HepG2 (cell line): ENCODE results near the gene RNF13. TPM values are rescaled to one million over a fixed set of nuclear protein-coding genes. Genes with fewer than 3 reads are reported as not detected.

Experiments
- ATAC-seq: fragments of 200-7000 bp; cut with Tn5 transposase; 3 replicates; pipeline ENCODE4 v1.9.1; 2020; ENCODE audit warnings: mild to moderate bottlenecking, moderate library complexity
- BruUV-seq: library from RNA; stranded (reverse); fragments of 400-500 nt; replicated peaks from 2 replicates; lab custom pipeline; 2021; lab: Mats Ljungman, UMichigan
- CTCF ChIA-PET: fragments of 300-600 bp; formaldehyde crosslinking; extraction: SDS; loops from one replicate; lab custom pipeline; 2021; ENCODE audit warnings: low total read pairs, inconsistent platforms, low intra/inter-chr PET ratio; lab: Yijun Ruan, JAX
- POLR2A ChIA-PET: fragments of 350-600 bp; sonication (Branson Sonifier 250); formaldehyde crosslinking; loops from one replicate; lab custom pipeline; 2020; ENCODE audit warnings: antibody characterized with exemption, inconsistent platforms; lab: Yijun Ruan, JAX
- DNase-seq: peaks from one replicate; pipeline ENCODE4 v3.0.0-alpha.2; 2015; ENCODE audit warnings: low spot score
- FAIRE-seq: peaks from 3 replicates; lab custom pipeline; 2011; peaks lifted over from hg19 to GRCh38; lab: Jason Lieb, UNC
- H2AFZ ChIP-seq: one replicate; pipeline ENCODE4 v1.6.1; 2011; ENCODE audit warnings: low read length, inconsistent platforms
- H3K27ac ChIP-seq: fragments of 300-600 bp; 3 replicates; pipeline ENCODE4 v1.8.0; 2011; ENCODE audit warnings: mixed run types, mild to moderate bottlenecking, mixed read lengths, low read length, inconsistent platforms; ENCODE audit not compliant: insufficient read depth; ENCODE audit errors: extremely low read length
- H3K27me3 ChIP-seq, 2 experiments: fragments of 200-600 bp in 1 of 2; 2 replicates in 1 of 2; 3 replicates in 1 of 2; pipeline versions ENCODE4 v1.6.0 to v1.8.0; 2011; ENCODE audit warnings: low read length in 2 of 2, mild to moderate bottlenecking in 2 of 2, moderate library complexity in 2 of 2, inconsistent platforms in 1 of 2; ENCODE audit not compliant: insufficient read depth in 2 of 2, control insufficient read depth in 1 of 2
- H3K36me3 ChIP-seq, 2 experiments: fragments of 200-600 bp in 1 of 2; replicated peaks in 1 of 2; 2 replicates in 1 of 2; 3 replicates in 1 of 2; pipeline versions ENCODE4 v1.5.1 to v1.8.0; 2011; ENCODE audit warnings: low read length in 2 of 2, inconsistent platforms in 1 of 2; ENCODE audit not compliant: insufficient read depth in 2 of 2, control insufficient read depth in 1 of 2
- H3K4me1 ChIP-seq: 2 replicates; pipeline ENCODE4 v1.5.1; 2012; ENCODE audit warnings: low read length, inconsistent platforms; ENCODE audit not compliant: insufficient read depth
- H3K4me2 ChIP-seq: 2 replicates; pipeline ENCODE4 v1.6.0; 2011; ENCODE audit warnings: low read depth, low read length, inconsistent platforms
- H3K4me3 ChIP-seq, 3 experiments: fragments of 200-600 bp in 1 of 3; sonication (generic), shearing (Covaris generic) in 1 of 3; replicated peaks in 1 of 3; 2 replicates each; pipeline ENCODE4 v1.5.1; 2011 to 2016; ENCODE audit warnings: low read length in 3 of 3, inconsistent platforms in 2 of 3, low read depth in 2 of 3, mild to moderate bottlenecking in 2 of 3, control low read depth in 1 of 3, mixed read lengths in 1 of 3; ENCODE audit not compliant: insufficient read depth in 1 of 3
- H3K79me2 ChIP-seq: one replicate; pipeline ENCODE4 v1.6.1; 2011; ENCODE audit warnings: low read length, inconsistent platforms; ENCODE audit not compliant: insufficient read depth
- H3K9ac ChIP-seq: 2 replicates; pipeline ENCODE4 v1.6.0; 2011; ENCODE audit warnings: mild to moderate bottlenecking, low read depth, low read length, inconsistent platforms; ENCODE audit not compliant: insufficient read depth
- H3K9me3 ChIP-seq: 2 replicates; pipeline ENCODE4 v1.5.1; 2012; ENCODE audit warnings: mild to moderate bottlenecking, low read length
- H4K20me1 ChIP-seq: 2 replicates; pipeline ENCODE4 v1.6.0; 2011; ENCODE audit warnings: inconsistent platforms, mild to moderate bottlenecking, low read length, moderate library complexity; ENCODE audit not compliant: insufficient read depth
- JARID2 ChIP-seq: sonication (generic); formaldehyde crosslinking; IDR thresholded peaks from 2 replicates; pipeline ENCODE4 v1.8.1; 2023; ENCODE audit warnings: missing genetic modification reagents, inconsistent platforms; ENCODE audit not compliant: insufficient replicate concordance
- MXI1 ChIP-seq: IDR thresholded peaks from 3 replicates; pipeline ENCODE4 v1.6.1; 2012; ENCODE audit warnings: low read depth, low read length, inconsistent platforms, borderline replicate concordance
- NR2F1 ChIP-seq, 2 experiments: fragments of 450-650 bp in 1 of 2; formaldehyde crosslinking in 1 of 2; IDR thresholded peaks; 2 replicates each; pipeline versions ENCODE4 v1.5.0 to v1.6.1; 2016 to 2020; ENCODE audit warnings: mild to moderate bottlenecking in 1 of 2, missing compliant biosample characterization in 1 of 2, missing genetic modification reagents in 1 of 2, moderate library complexity in 1 of 2
- PTBP1 ChIP-seq: fragments of 200-400 bp; formaldehyde crosslinking; IDR thresholded peaks from 2 replicates; pipeline ENCODE4 v1.6.1; 2018; ENCODE audit warnings: low read length, low read depth; ENCODE audit not compliant: poor library complexity, severe bottlenecking
- SATB2 ChIP-seq: sonication (generic); formaldehyde crosslinking; IDR thresholded peaks from 2 replicates; pipeline ENCODE4 v1.5.0; 2020; ENCODE audit warnings: missing genetic modification reagents
- SRSF1 ChIP-seq: fragments of 200-400 bp; formaldehyde crosslinking; optimal IDR thresholded peaks from 2 replicates; pipeline ENCODE3; 2017; ENCODE audit warnings: mild to moderate bottlenecking, low read depth, low read length, moderate library complexity
- ZNF235 ChIP-seq: sonication (generic); formaldehyde crosslinking; IDR thresholded peaks from 2 replicates; pipeline ENCODE4 v1.8.1; 2023; ENCODE audit warnings: mild to moderate bottlenecking, missing genetic modification reagents, borderline replicate concordance
- ZNF33B ChIP-seq: sonication (generic); formaldehyde crosslinking; IDR thresholded peaks from 2 replicates; pipeline ENCODE4 v1.5.1; 2020; ENCODE audit warnings: mild to moderate bottlenecking, missing genetic modification reagents
- ZNF558 ChIP-seq: sonication (generic); formaldehyde crosslinking; IDR thresholded peaks from 2 replicates; pipeline ENCODE4 v1.9.0; 2022; ENCODE audit warnings: mild to moderate bottlenecking, missing genetic modification reagents, borderline replicate concordance
- ZNF644 ChIP-seq: IDR thresholded peaks from 2 replicates; pipeline ENCODE4 v1.6.1; 2016; ENCODE audit warnings: low read depth
- ZNF746 ChIP-seq: sonication (generic); formaldehyde crosslinking; IDR thresholded peaks from 2 replicates; pipeline ENCODE4 v1.8.0; 2022; ENCODE audit warnings: mild to moderate bottlenecking, missing genetic modification reagents
- ZNF816 ChIP-seq: sonication (generic); formaldehyde crosslinking; IDR thresholded peaks from 2 replicates; pipeline ENCODE4 v1.8.0; 2022; ENCODE audit warnings: missing genetic modification reagents, mild to moderate bottlenecking, borderline replicate concordance
- ZSCAN25 ChIP-seq: sonication (generic); formaldehyde crosslinking; IDR thresholded peaks from 2 replicates; pipeline ENCODE4 v1.8.0; 2022; ENCODE audit warnings: mild to moderate bottlenecking, missing genetic modification reagents
- WGBS: methylation state at CpG from one replicate; pipeline ENCODE4 v1.1.6; 2017; ENCODE audit warnings: low lambda C conversion rate; 5-methylcytosine and 5-hydroxymethylcytosine counted together
- in situ Hi-C: cut with HindIII; loops from 2 replicates; pipeline ENCODE4 v1.10.0; 2017; ENCODE audit warnings: low pct_unique_long_range_greater_than_20kb; ENCODE audit not compliant: extremely low pct_ligation_motif_present
- intact Hi-C: fragments of 100-400 bp; cut with micrococcal nuclease; formaldehyde crosslinking; loops from one replicate; pipeline ENCODE4 v1.10.0; 2022; ENCODE audit not compliant: unreplicated experiment
- polyA plus RNA-seq, 8 experiments: library from polyadenylated mRNA; depleted of rRNA in 3 of 8; stranded (reverse) in 7 of 8; unstranded in 1 of 8; fragments of >200 nt; fragmentation: Illumina TruSeq in 4 of 8; extraction: Trizol in 4 of 8; gene quantifications; 2 replicates each; pipeline versions ENCODE4 v1.2.1 to v1.2.3, GENCODE V29; 2011 to 2016; ENCODE audit warnings: low read depth in 4 of 8, missing spikeins in 1 of 8, mixed read lengths in 1 of 8; ENCODE audit not compliant: insufficient read depth in 1 of 8
- total RNA-seq, 5 experiments: library from RNA; depleted of rRNA; stranded (reverse); fragments of >200 nt; fragmentation: Illumina TruSeq; extraction: Trizol; gene quantifications; 2 replicates each; pipeline ENCODE4 v1.2.3, GENCODE V29; 2016; ENCODE audit warnings: low read depth in 1 of 5
- TF ChIP-seq, protein P1 (sequence below): sonication (generic); formaldehyde crosslinking; IDR thresholded peaks from 2 replicates; pipeline ENCODE4 v1.8.1; 2023; ENCODE audit warnings: missing genetic modification reagents, inconsistent platforms, borderline replicate concordance
- TF ChIP-seq, protein P2 (sequence below): sonication (generic); formaldehyde crosslinking; IDR thresholded peaks from 2 replicates; pipeline ENCODE4 v1.4.0; 2020; ENCODE audit warnings: missing genetic modification reagents, low read depth, mild to moderate bottlenecking, borderline replicate concordance
- TF ChIP-seq, protein P3 (sequence below): sonication (generic); formaldehyde crosslinking; IDR thresholded peaks from 2 replicates; pipeline ENCODE4 v1.5.1; 2020; ENCODE audit warnings: missing genetic modification reagents, mild to moderate bottlenecking, borderline replicate concordance

RNF13 gene
- total and polyA plus RNA-seq, 2 of the 13 experiments (the other 11 are each of a cell fraction or from before 2014, with no cell fraction given) = 39.8 to 46.0 TPM

DNA sequence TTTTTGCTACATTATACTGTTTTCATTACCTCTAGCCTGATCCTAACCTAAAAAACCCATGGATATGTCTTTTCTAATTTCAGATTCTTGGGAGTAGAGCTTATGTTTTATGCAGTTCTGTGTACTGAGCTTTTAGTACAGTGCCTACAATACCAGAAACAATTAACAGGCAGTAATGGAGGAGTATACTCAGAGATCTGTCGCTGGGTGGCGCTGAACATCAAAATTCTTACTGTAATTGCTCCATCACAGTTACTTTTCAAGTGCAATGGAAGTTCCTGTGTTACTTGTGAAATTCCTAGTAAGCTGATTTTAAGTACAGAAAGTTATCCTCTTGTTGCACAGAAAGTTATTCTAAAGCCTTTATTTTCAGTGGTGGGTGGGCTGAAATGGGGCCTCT, 66.9 kb downstream of the RNF13 start (continued):
- no peak for TF ChIP-seq JARID2 (CRISPR knock-in tag)

DNA sequence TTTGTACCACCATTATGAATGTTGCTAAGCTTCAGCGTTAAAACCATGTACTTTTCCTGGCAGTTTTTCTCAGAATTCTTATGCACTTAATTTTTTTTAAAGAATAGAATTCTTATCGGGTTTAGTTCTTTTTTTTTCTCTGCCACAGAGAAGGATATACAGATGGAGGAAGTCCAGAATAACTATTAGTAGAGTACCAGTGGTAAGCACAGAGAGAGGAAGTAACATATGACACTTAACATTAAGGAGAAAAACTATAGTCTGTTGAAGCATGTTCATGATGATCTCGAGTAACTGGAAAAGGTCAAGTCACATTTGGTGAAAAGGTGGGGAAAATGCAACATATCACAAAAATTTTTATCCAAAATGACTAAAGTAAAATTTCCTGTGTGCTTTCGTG, 68.9 kb downstream of the RNF13 start:
- intact Hi-C loops = no loop called here
- POLR2A ChIA-PET = no interaction called here
- FAIRE-seq = no peak

More for the DNA sequence above, 68.9 kb downstream of the RNF13 start:
- ATAC-seq (no peak), DNase-seq (no peak)
- Histone ChIP-seq H3K4me1 (no peaks in the 10 kb centered on the region), H3K4me2 (no peak overlapping the region), H3K79me2 (no peaks in the 10 kb centered on the region), H2AFZ (no peak overlapping the region), H4K20me1 (no peaks in the 10 kb centered on the region), H3K36me3 (peaks cover 0 to 3% of the 10 kb centered on the region in 2 experiments; a peak in 1 of 5 replicates), H3K9me3 (no peaks in the 10 kb centered on the region), H3K27ac (no peak overlapping the region), H3K27me3 (no peaks in the 10 kb centered on the region), H3K4me3 (no peak overlapping the region), H3K9ac (no peak overlapping the region)
- CTCF ChIA-PET = no interaction called here
- TF ChIP-seq ZNF746 = no peak
- TF ChIP-seq ZNF644 (CRISPR knock-in tag) = no peak
- no peak for TF ChIP-seq SATB2 (CRISPR knock-in tag)
- TF ChIP-seq ZNF816 (CRISPR knock-in tag) = no peak
- TF ChIP-seq NR2F1 (CRISPR knock-in tag; IDR thresholded peaks at IDR 0.05) = no peak
- TF ChIP-seq, protein P1, sequence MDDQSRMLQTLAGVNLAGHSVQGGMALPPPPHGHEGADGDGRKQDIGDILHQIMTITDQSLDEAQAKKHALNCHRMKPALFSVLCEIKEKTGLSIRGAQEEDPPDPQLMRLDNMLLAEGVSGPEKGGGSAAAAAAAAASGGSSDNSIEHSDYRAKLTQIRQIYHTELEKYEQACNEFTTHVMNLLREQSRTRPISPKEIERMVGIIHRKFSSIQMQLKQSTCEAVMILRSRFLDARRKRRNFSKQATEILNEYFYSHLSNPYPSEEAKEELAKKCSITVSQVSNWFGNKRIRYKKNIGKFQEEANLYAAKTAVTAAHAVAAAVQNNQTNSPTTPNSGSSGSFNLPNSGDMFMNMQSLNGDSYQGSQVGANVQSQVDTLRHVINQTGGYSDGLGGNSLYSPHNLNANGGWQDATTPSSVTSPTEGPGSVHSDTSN = no peak
- TF ChIP-seq, protein P2, sequence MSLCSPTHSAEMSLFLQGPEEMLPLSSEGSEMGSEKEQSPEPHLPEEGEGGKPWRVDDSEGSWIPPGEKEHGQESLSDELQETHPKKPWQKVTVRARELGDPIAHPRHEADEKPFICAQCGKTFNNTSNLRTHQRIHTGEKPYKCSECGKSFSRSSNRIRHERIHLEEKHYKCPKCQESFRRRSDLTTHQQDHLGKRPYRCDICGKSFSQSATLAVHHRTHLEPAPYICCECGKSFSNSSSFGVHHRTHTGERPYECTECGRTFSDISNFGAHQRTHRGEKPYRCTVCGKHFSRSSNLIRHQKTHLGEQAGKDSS (CRISPR knock-in tag) = no peak
- no peak for TF ChIP-seq ZNF33B (CRISPR knock-in tag)
- TF ChIP-seq PTBP1 = no peak
- TF ChIP-seq, protein P3, sequence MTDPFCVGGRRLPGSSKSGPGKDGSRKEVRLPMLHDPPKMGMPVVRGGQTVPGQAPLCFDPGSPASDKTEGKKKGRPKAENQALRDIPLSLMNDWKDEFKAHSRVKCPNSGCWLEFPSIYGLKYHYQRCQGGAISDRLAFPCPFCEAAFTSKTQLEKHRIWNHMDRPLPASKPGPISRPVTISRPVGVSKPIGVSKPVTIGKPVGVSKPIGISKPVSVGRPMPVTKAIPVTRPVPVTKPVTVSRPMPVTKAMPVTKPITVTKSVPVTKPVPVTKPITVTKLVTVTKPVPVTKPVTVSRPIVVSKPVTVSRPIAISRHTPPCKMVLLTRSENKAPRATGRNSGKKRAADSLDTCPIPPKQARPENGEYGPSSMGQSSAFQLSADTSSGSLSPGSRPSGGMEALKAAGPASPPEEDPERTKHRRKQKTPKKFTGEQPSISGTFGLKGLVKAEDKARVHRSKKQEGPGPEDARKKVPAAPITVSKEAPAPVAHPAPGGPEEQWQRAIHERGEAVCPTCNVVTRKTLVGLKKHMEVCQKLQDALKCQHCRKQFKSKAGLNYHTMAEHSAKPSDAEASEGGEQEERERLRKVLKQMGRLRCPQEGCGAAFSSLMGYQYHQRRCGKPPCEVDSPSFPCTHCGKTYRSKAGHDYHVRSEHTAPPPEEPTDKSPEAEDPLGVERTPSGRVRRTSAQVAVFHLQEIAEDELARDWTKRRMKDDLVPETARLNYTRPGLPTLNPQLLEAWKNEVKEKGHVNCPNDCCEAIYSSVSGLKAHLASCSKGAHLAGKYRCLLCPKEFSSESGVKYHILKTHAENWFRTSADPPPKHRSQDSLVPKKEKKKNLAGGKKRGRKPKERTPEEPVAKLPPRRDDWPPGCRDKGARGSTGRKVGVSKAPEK (CRISPR knock-in tag) = no peak
- no peak for TF ChIP-seq MXI1
- no peak for TF ChIP-seq SRSF1
- TF ChIP-seq ZNF558 (CRISPR knock-in tag) = no peak
- no peak for TF ChIP-seq ZSCAN25
- TF ChIP-seq ZNF235 = no peak
- in situ Hi-C loops = no loop called here
- 82% methylated on average over 4 of the region's 4 CpGs for WGBS
- BruUV-seq = no TSS peak
